ENCODE measurements around the gene SH3GL1.

Gene SH3GL1

DNA sequence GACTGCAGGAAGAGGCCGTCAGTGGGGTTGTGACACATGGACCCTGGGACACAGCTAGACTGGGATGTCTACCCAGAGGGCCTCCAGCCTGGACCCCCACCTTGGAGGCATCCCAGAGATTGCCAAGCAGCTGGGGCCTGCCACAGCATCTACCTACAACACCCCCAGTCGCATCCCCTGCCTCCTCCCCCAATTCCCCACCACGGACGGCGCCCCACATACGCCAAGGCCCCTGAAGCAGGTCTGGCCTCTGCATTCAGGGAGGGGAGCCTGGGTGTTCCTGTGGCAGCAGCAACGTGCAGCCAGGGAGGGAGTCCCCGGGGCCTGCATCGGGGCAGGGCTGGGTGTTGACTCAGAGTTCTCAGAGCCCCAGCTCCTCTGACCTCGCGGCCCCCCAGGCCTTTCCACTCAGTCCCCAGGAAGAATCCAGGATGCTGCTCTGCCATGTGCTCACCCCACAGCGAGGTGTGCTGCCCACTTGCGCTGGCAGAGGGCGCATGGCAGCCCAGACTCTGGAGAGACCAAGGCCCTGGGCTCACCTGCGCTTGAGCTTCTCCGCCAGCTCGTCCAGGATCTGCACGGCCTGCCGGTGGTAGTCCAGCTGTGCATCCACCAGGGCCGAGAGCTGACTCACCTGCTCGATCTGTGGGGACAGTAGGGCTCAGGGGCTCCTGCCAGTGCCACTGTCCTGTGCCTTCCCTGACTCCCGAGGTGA is 37.4 kb downstream of the SH3GL1 start:
- no peak overlapping the region for H3K4me3 ChIP-seq (ENCODE audit: low read length)
- no peak for TF ChIP-seq ZNF274 (IDR thresholded peaks at IDR 0.05; ENCODE audit: low read depth, low read length)

DNA sequence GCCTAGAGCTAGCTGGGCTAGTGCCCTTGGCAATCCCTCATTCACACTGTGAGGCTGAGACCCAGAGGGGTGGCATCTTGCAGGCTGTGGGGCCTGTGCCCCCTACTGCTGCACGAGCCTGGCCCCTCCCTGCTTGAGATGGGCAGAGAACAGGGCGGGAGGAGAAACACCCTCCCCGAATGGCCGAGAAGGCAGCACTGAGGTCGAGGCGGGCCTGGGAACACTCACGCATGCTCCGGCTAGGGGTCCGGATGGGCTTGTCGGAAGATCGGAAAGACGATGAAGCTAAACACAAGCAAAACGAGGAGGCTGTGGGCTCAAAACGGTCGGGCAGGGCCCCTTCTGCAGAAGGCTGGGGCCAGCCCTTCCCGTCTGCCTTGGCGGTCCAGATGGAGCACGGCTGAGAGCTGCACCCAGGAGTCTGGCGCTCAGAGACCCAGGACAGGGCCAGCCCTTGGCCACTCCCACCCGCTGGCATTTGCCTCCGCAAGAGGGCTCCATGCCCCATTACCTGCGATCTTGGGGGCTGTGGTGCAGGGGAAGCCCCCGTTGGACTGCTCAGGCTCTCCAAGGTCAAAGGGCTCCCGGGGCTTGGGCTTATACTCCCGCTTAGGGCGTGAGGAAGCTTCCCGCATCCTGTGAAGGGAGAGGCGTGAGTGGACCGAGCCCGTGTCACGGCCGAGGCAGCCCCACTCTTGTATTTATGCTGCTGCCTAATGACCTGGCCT is 38.1 kb downstream of the SH3GL1 start:
- no peak overlapping the region for H3K4me3 ChIP-seq (ENCODE audit: low read length)
- TF ChIP-seq ZNF274 (IDR thresholded peaks at IDR 0.05; ENCODE audit: low read depth, low read length), result no peak

DNA sequence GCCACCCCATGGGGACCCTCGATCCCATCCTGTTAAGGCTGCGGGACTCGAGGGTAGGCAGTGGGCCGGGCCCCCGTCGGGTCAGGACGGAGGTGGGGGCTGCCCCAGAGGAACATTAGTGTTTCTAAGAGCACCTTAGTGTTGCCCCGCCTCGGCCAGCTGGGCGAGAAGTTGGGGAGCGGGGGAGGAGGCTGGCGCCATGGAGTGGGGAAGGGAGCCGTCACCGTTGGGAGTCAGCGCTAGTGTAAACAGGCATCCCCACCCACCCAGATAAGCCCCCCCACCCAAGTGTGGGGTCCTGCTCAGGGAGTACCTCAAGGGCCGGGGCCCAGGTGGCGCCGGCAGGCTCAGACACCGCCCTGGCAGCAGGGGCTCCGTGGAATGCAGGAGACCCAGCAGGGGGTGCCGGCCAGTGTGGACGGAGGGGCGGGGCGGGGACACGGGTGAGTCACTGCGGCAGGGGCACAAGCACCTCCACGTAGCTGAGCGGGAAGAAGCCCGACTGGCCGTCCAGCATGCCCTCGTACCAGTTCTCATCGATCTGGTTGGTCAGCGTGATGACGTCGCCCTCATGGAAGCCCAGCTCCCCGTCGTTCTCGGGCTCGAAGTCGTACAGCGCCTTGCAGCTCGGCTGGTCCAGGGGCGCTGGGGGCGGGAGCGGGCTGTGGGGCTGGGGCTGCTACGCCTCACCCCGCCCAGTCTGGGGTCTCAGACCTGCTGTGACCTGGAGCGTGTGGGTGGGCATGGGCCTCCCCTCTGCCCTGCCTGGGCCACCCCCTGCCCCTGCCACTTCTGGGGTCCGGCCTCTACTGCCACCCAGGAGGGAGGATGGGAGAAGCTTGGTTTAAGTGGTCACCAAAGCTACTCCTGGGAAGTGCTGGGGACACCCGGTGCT is 38.9 kb downstream of the SH3GL1 start:
- TF ChIP-seq ZNF274 (IDR thresholded peaks at IDR 0.05; ENCODE audit: low read depth, low read length), result no peak
- H3K4me3 ChIP-seq (ENCODE audit: low read length), result no peak overlapping the region

DNA sequence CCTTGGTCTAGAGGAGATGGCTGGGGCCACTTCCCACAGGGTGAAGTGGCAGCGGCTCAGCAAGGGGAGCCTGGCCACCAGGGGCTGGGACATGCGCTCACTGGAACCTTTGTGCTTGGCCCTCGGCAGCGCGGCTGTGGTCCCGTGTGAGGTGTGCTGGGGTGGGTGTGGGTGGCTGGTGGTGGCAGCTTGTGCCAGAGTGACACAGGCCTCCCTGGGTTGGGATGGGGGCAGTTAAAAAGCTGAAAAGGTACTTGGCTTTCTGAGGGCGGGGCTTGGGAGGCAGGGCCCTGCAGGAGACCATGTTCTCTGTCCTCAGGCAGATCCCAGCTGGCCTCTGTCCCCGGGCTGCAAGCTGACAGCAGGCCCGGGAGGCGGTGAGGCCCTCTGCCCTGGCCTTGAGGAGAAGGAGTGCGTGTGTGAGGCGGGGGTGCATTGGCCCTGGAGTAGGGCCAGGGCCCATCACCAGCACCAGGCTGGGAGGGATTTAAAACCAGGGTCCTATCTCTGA is 39.7 kb downstream of the SH3GL1 start:
- H3K4me3 ChIP-seq (ENCODE audit: low read length), result no peak overlapping the region
- no peak for TF ChIP-seq ZNF274 (IDR thresholded peaks at IDR 0.05; ENCODE audit: low read depth, low read length)

DNA sequence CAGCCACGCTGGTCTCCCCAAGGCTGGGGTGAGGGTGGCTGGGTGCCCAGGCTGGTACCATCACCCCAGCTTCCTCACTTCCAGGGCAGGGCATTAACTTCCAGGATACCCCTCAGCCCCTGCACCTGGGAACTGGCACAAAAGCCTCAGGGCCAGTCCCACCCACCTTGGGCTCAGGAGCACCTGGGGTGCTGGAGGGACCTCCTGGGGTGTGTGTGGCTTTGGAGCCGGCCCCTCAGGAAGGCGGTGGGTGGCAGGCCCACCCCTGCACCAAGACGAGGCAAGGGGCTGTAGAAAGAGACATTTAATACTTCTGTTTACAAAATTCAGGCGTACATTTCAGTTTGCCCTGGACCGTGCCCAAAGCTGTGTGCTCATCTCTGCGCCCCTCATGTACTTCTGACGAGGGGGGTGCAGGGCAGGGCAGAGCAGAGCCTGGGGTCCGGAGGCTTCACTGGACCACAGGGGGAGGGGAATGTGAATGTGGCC is 40.2 kb downstream of the SH3GL1 start:
- no peak for TF ChIP-seq ZNF274 (IDR thresholded peaks at IDR 0.05; ENCODE audit: low read depth, low read length)
- H3K4me3 ChIP-seq (ENCODE audit: low read length), result no peak overlapping the region

DNA sequence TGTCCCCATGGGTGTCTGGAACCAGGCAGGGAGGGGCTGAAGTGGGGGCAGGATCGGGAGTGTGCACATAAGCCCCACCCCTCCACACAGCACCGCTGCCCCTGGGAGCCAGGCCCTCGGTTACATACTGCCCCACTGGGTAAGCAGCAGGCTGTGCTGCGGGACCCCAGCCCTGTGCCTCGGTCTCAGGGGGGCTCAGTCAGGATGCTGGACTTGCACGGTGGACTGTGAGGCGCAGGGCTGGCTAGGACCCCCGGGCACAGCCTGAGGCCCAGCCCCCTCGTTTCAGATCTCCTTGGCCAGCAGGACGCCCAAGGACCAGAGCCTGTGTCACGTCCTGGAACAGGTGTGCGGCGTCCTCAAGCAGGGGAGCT is 40.7 kb downstream of the SH3GL1 start:
- no peak for TF ChIP-seq ZNF274 (IDR thresholded peaks at IDR 0.05; ENCODE audit: low read depth, low read length)
- H3K4me3 ChIP-seq (ENCODE audit: low read length), result no peak overlapping the region

DNA sequence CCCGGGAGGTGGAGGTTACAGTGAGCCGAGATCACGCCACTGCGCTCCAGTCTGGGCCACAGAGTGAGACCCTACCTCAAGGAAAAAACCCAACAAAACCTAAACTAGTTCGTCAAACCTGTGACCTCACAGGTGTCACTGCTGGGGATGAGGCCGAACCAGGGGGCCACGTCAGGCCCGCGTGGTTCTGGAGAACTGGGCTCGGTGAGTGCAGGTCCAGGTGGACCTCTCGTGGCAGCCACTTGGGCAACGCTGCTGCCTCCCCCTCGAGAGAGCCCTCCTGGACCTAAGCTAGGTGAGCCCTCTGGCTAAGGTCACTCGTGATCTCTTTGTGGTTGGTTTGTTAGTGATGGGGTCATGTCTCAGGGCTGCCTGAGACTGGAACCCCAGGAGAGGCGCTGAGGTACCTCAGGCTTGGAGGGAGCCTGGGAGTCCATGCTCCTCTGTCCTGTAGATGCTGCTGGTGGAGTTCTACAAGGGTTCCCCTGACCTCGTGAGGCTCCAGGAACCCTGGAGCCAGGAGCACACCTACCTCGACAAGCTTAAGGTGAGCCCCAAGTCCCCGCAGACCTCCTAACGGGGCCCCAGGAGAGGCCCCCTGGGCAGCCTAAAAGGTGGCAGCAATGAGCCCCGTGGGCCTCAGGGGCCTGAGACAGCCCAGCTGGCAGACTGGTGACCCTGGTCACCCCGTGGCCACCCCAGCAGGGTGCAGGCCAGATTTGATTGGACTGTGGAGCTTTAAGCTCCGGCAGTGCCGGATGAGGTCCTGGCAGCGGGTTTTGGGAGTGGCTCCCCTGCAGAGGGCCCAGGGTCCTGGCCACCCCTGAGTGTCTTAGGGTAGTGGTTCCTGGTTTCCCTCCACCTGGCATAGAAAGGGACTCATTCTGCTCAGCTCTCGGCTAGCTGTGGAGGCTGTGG is 41.4 kb downstream of the SH3GL1 start:
- H3K4me3 ChIP-seq (ENCODE audit: low read length), result no peak overlapping the region
- TF ChIP-seq ZNF274 (IDR thresholded peaks at IDR 0.05; ENCODE audit: low read depth, low read length), result no peak

DNA sequence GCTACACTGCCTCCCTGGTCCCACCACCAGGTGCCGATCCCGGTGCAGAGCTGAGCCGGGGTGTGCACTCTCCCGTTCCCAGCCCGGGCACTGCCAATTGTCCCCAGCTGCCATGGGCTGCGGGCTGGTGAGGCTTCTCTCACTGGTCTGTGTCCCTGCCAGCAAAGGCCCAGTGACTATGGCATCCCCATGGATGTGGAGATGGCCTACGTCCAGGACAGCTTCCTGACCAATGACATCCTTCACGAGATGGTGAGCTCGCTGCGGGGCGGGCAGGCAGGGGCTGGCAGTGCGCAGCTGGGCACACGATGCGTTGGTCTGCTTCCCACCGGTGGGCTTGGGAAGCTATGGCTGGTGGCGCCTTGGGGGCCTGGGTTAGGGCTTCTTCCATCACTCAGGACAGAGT is 42.4 kb downstream of the SH3GL1 start:
- TF ChIP-seq ZNF274 (IDR thresholded peaks at IDR 0.05; ENCODE audit: low read depth, low read length), result no peak
- H3K4me3 ChIP-seq (ENCODE audit: low read length), result no peak overlapping the region

DNA sequence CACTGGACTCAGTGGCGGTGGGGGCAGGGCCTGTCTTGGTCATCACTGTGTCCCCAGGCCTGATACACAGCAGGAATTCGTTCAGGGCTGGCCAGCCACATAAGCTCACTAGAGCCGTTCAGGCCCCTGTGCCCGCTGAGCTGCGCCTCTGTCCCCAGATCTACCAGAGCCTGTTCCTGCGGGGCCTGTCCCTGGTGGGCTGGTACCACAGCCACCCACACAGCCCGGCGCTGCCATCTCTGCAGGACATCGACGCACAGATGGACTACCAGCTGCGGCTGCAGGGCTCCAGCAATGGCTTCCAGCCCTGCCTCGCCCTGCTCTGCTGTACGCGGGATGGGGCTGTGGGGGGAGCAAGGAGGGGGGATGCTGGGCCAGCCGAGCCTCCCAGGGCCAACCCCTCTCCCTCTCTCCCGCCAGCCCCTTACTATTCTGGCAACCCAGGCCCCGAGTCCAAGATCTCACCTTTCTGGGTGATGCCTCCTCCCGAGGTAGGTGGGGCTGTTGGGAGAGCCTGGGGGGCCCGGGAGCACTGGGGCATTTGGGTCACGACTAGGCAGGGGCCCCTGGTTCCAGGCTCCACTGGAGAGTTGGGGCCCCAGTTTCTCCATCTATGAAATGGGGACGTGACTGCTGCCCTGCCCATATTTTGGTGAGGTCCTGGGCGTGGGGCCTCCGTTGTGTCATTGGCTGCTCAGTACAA is 43.1 kb downstream of the SH3GL1 start:
- no peak overlapping the region for H3K4me3 ChIP-seq (ENCODE audit: low read length)
- no peak for TF ChIP-seq ZNF274 (IDR thresholded peaks at IDR 0.05; ENCODE audit: low read depth, low read length)

DNA sequence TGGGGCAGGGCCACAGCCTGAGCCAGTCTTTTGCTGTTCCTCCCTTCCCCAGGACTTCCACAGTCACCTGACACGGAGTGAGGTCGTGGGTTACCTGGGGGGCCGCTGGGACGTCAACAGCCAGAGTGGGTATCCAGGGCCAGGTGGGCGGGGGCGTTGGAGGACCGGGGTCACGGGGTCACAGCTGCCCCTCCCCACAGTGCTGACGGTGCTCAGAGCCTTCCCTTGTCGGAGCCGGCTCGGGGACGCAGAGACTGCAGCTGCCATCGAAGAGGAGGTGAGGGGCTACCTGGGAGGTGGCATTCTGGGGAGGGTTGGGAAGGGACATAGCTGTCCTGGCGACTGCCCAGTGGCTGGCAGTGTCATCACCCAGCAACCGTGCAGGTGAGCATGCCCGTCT is 45.5 kb downstream of the SH3GL1 start:
- no peak overlapping the region for H3K4me3 ChIP-seq (ENCODE audit: low read length)
- no peak for TF ChIP-seq ZNF274 (IDR thresholded peaks at IDR 0.05; ENCODE audit: low read depth, low read length)

DNA sequence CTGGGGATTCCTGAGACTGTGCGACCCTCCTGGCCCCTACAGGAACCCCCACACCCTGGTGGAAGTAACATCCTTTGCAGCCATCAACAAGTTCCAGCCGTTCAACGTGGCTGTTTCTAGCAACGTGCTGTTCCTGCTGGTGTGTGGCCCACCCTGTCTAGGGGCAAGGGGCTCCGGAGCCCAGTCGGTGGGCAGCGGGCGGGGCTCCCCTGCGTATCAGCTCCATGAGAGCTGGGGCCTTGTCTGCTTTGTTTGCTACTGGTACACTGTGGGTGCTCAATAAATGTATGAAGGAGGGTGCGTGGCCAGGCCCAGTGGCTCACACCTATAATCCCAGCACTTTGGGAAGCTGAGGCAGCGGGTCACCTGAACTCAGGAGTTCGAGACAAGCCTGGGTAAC is 46.1 kb downstream of the SH3GL1 start:
- no peak overlapping the region for H3K4me3 ChIP-seq (ENCODE audit: low read length)
- TF ChIP-seq ZNF274 (IDR thresholded peaks at IDR 0.05; ENCODE audit: low read depth, low read length), result no peak

DNA sequence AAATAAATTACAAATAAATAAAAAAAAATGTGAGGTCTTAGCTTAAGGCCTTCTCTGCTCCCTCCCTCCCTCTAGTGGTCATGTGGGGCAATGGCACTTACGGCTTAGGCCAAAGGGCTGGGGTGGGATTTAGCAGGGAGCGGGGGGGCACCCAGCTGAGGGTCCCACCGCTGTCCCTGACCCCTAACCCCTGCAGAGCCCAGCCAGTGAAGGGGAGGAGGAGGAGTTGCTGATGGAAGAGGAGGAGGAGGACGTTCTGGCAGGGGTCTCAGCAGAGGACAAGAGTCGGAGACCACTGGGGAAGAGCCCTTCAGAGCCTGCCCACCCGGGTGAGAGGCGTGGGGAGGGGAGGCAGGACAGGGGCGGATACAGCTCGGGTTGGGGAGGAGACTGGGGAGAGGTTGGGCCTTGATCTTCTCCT is 47.6 kb downstream of the SH3GL1 start:
- no peak overlapping the region for H3K4me3 ChIP-seq (ENCODE audit: low read length)
- TF ChIP-seq ZNF274 (IDR thresholded peaks at IDR 0.05; ENCODE audit: low read depth, low read length), result no peak

DNA sequence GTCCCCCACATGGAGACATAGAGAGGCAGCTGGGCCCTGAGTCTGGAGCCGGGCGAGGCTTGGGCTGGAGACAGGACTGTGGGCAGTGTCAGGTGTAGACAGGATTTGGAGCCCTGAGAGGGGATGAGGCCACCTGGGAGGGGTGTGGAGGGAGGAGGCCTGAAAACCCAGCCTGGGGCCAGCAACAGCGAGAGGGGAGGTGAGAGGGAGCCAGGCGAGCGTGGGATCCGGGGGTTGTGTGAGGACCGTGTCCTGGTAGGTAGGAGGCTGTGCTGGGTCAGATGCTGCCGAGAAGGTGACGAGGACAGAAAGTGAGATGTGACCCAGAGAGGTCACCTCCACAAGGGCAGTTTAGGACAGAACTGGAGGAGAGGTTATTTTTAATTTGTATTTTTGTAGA is 49.6 kb downstream of the SH3GL1 start:
- no peak overlapping the region for H3K4me3 ChIP-seq (ENCODE audit: low read length)
- TF ChIP-seq ZNF274 (IDR thresholded peaks at IDR 0.05; ENCODE audit: low read depth, low read length), result no peak
